IMR-90 (cell line): ENCODE data around the gene HERC3.

Experiments used
- CEBPB ChIP-seq: IDR thresholded peaks from 2 replicates; pipeline ENCODE4 v1.6.1; 2012; ENCODE audit warnings: low read depth, low read length, improper control_type of control experiment
- CHD1 ChIP-seq: IDR thresholded peaks from 2 replicates; pipeline ENCODE4 v1.6.1; 2012; ENCODE audit warnings: low read depth, low read length, improper control_type of control experiment
- CTCF ChIP-seq: conservative IDR thresholded peaks from 2 replicates; pipeline ENCODE4 v1.5.1; 2012; ENCODE audit warnings: mild to moderate bottlenecking, low read depth, low read length, improper control_type of control experiment
- FOS ChIP-seq: fragments of 150-350 bp; IDR thresholded peaks from 2 replicates; pipeline ENCODE4 v1.6.1; 2016; ENCODE audit warnings: low read depth, low read length
- MXI1 ChIP-seq: IDR thresholded peaks from 2 replicates; pipeline ENCODE4 v1.6.1; 2012; ENCODE audit warnings: low read depth, mild to moderate bottlenecking, low read length, moderate library complexity, borderline replicate concordance
- POLR2A ChIP-seq: IDR thresholded peaks from 2 replicates; pipeline ENCODE4 v1.6.1; 2012; ENCODE audit warnings: mild to moderate bottlenecking, low read depth, low read length
- RAD21 ChIP-seq: IDR thresholded peaks from 2 replicates; pipeline ENCODE4 v1.6.1; 2012; ENCODE audit warnings: low read length, improper control_type of control experiment
- RFX5 ChIP-seq: IDR thresholded peaks from 2 replicates; pipeline ENCODE4 v1.8.0; 2012; ENCODE audit warnings: low read depth, mild to moderate bottlenecking, low read length, moderate library complexity
- USF2 ChIP-seq: fragments of 150-350 bp; IDR thresholded peaks from 2 replicates; pipeline ENCODE4 v1.6.1; 2017; ENCODE audit warnings: mild to moderate bottlenecking, antibody characterized with exemption, low read length, low read depth

DNA sequence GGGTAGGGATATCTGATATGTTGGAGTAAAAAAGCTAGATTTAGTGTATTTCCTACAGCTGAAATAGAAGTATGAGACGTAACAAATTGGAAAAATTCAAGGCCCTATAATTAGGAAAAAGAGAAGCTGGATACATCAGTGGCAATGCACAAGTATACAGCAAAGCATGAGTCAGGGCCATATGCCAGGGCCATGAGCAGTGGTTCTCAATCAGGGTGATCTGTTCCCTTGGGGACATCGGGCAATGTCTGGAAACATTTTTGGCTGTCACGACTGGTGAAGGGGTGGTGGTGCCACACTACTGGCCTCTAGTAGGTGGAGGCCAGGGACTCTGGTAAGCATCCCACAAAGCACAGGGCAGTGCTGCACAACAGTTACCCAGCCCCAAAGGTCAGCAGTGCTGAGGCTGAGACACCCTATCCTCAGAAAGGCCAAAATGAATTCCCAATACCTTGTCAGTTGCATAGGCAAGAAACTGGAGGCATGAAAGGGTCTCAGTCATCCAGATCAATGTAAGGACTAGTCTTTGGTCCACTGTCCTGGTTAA, 142.2 kb downstream of the HERC3 start:
- TF ChIP-seq CTCF = no peak
- no peak for TF ChIP-seq POLR2A
- TF ChIP-seq CHD1 = no peak
- TF ChIP-seq RAD21 = no peak
- no peak for TF ChIP-seq USF2
- TF ChIP-seq MXI1 = no peak
- no peak for TF ChIP-seq CEBPB
- TF ChIP-seq RFX5 = no peak
- no peak for TF ChIP-seq FOS
